H1 (cell line): Measurements from ENCODE around the gene ZFPL1. TPM values are rescaled to one million over a fixed set of nuclear protein-coding genes. Genes with fewer than 3 reads are reported as not detected.

ENCODE experiments used
- BRCA1 ChIP-seq: IDR thresholded peaks from 2 replicates; pipeline ENCODE4 v1.6.1; 2012; ENCODE audit warnings: low read depth, low read length, improper control_type of control experiment
- CBX5 ChIP-seq: fragments of 300-800, 300-1000 bp; sonication (generic); IDR thresholded peaks from 2 replicates; pipeline ENCODE4 v1.7.1; 2016; ENCODE audit warnings: antibody characterized with exemption, low read length, low read depth
- CHD1 ChIP-seq: IDR thresholded peaks from 2 replicates; pipeline ENCODE4 v1.6.1; 2012; ENCODE audit warnings: low read depth, low read length, improper control_type of control experiment
- CHD7 ChIP-seq: fragments of 300-600 bp; sonication (generic); IDR thresholded peaks from 2 replicates; pipeline ENCODE4 v1.7.1; 2012; ENCODE audit warnings: low read length, moderate library complexity, mild to moderate bottlenecking, inconsistent platforms; ENCODE audit not compliant: insufficient replicate concordance
- JUND ChIP-seq: IDR thresholded peaks from 2 replicates; pipeline ENCODE4 v1.6.1; 2011; ENCODE audit warnings: mild to moderate bottlenecking, improper control_type of control experiment, low read length
- MAX ChIP-seq: IDR thresholded peaks from 2 replicates; pipeline ENCODE4 v1.6.1; 2012; ENCODE audit warnings: inconsistent platforms
- NRF1 ChIP-seq: IDR thresholded peaks from 2 replicates; pipeline ENCODE4 v1.6.1; 2011; ENCODE audit warnings: mild to moderate bottlenecking, low read depth, low read length, improper control_type of control experiment
- PHF8 ChIP-seq: fragments of 200-600 bp; sonication (generic); conservative IDR thresholded peaks from 2 replicates; pipeline ENCODE4 v1.7.1; 2012; ENCODE audit warnings: low read depth, mild to moderate bottlenecking, inconsistent platforms, low read length, moderate library complexity
- SIRT6 ChIP-seq: IDR thresholded peaks from one replicate; pipeline ENCODE4 v1.7.1; 2012; ENCODE audit warnings: low read length, inconsistent platforms
- SP2 ChIP-seq: IDR thresholded peaks from 2 replicates; pipeline ENCODE4 v1.6.1; 2012; ENCODE audit warnings: mild to moderate bottlenecking, low read length, inconsistent platforms
- SUZ12 ChIP-seq: fragments of 200-600 bp; sonication (generic); IDR thresholded peaks from 2 replicates; pipeline ENCODE4 v1.6.1; 2012; ENCODE audit warnings: mild to moderate bottlenecking, inconsistent platforms, low read length, moderate library complexity, mixed read lengths
- YY1 ChIP-seq: IDR thresholded peaks from 2 replicates; pipeline ENCODE4 v1.6.1; 2011; ENCODE audit warnings: low read depth, mild to moderate bottlenecking, low read length
- polyA plus RNA-seq, 7 experiments: library from polyadenylated mRNA; depleted of rRNA in 3 of 7; stranded (reverse) in 5 of 7; unstranded in 2 of 7; fragments of >200 nt in 5 of 7; fragments of 200-250 nt in 2 of 7; gene quantifications; 1 replicate in 5 of 7; 2 replicates in 1 of 7; 4 replicates in 1 of 7; pipeline versions ENCODE4 v1.2.1 to v1.2.3, GENCODE V29; 2011 to 2013; ENCODE audit warnings: missing spikeins in 2 of 7, mixed read lengths in 2 of 7
- total RNA-seq: library from RNA; stranded (reverse); fragmentation: NEBNext Ultra II Directional; extraction: Animal tissue kit (Norgen Biotek cat#: 25700); gene quantifications from 2 replicates; pipeline ENCODE4 v1.2.1, GENCODE V29; 2021

The ZFPL1 gene
- total and polyA plus RNA-seq, 2 of the 8 experiments (the other 6 are each of a cell fraction or from before 2014, with no cell fraction given): 21.5 to 76.8 TPM

GRCh38 chr11:65135633-65136145, 51.7 kb downstream of the ZFPL1 start (continued):
- no peak for TF ChIP-seq CHD7
- no peak; the same call in 1 of the 2 replicates for TF ChIP-seq YY1
- TF ChIP-seq MAX: no peak
- TF ChIP-seq SIRT6: no peak
- no peak for TF ChIP-seq JUND
- TF ChIP-seq CBX5: no peak
- no peak for TF ChIP-seq PHF8
- TF ChIP-seq BRCA1: no peak
- TF ChIP-seq NRF1: no peak
- no peak for TF ChIP-seq SUZ12
- no peak for TF ChIP-seq CHD1
- TF ChIP-seq SP2: no peak
- TF ChIP-seq, all 59 proteins: peak for 0
